PC-9 (cell line): ENCODE data around the gene CST2. TPM values are rescaled to one million over a fixed set of nuclear protein-coding genes. Genes with fewer than 3 reads are reported as not detected.
A peak's percentile ranks its signal among the peaks of the same experiment; 100 is the strongest.
"Not testable (repeated sequence)": the region's sequence is repeated elsewhere in the genome, so short reads cannot be mapped to it uniquely, and the experiment has no call there.

Experiments used
- BruUV-seq: library from RNA; stranded (reverse); fragments of 400-500 nt; replicated peaks from 2 replicates; lab custom pipeline; 2021; lab: Mats Ljungman, UMichigan
- CTCF ChIA-PET: fragments of 300-600 bp; sonication (Branson Sonifier 250); formaldehyde crosslinking; loops from one replicate; lab custom pipeline; 2022; ENCODE audit warnings: antibody characterized with exemption; lab: Charles Lee
- POLR2A ChIA-PET: fragments of 300-600 bp; sonication (Branson Sonifier 250); formaldehyde crosslinking; loops from one replicate; lab custom pipeline; 2022; ENCODE audit warnings: antibody characterized with exemption; ENCODE audit not compliant: unreplicated experiment; lab: Charles Lee
- DNase-seq, 2 experiments: peaks; one replicate each; pipeline versions ENCODE4 v3.0.0 to v3.0.0-alpha.2; 2015 to 2022; ENCODE audit warnings: mixed read lengths in 1 of 2
- H2AFZ ChIP-seq: fragments of 200-600 bp; sonication (generic); 2 replicates; pipeline ENCODE4 v1.8.1; 2017; ENCODE audit warnings: antibody characterized with exemption
- H3F3A ChIP-seq: fragments of 200-600 bp; sonication (generic); 2 replicates; pipeline ENCODE4 v1.8.1; 2017; ENCODE audit warnings: antibody characterized with exemption, mild to moderate bottlenecking, low read depth; ENCODE audit not compliant: insufficient read depth
- H3K27ac ChIP-seq: fragments of 200-600 bp; sonication (generic); 2 replicates; pipeline ENCODE4 v1.6.1; 2016; ENCODE audit warnings: mixed run types
- H3K27me3 ChIP-seq: fragments of 200-600 bp; sonication (generic); 2 replicates; pipeline ENCODE4 v1.6.1; 2016; ENCODE audit warnings: low read depth, mixed run types; ENCODE audit not compliant: insufficient read depth
- H3K36me3 ChIP-seq: fragments of 200-600 bp; sonication (generic); 2 replicates; pipeline ENCODE4 v1.6.1; 2016; ENCODE audit warnings: low read depth, mixed run types
- H3K4me1 ChIP-seq: fragments of 200-600 bp; sonication (generic); replicated peaks from 2 replicates; pipeline ENCODE4 v1.6.1; 2016; ENCODE audit warnings: mixed run types; ENCODE audit not compliant: insufficient read depth
- H3K4me2 ChIP-seq: fragments of 200-600 bp; sonication (generic); 2 replicates; pipeline ENCODE4 v1.6.1; 2017; ENCODE audit warnings: mixed run types
- H3K4me3 ChIP-seq: fragments of 200-600 bp; sonication (generic); 2 replicates; pipeline ENCODE4 v1.6.1; 2016; ENCODE audit warnings: mixed run types
- H3K79me2 ChIP-seq: fragments of 200-600 bp; sonication (generic); 2 replicates; pipeline ENCODE4 v1.6.1; 2017; ENCODE audit warnings: low read depth, mixed run types
- H3K9me2 ChIP-seq: fragments of 200-600 bp; sonication (generic); 2 replicates; pipeline ENCODE4 v1.8.1; 2017; ENCODE audit warnings: mild to moderate bottlenecking; ENCODE audit not compliant: insufficient read depth
- H3K9me3 ChIP-seq: fragments of 200-600 bp; sonication (generic); 2 replicates; pipeline ENCODE4 v1.8.1; 2016; ENCODE audit warnings: low read depth; ENCODE audit not compliant: insufficient read depth
- H4K20me1 ChIP-seq: fragments of 200-600 bp; sonication (generic); 2 replicates; pipeline ENCODE4 v1.8.1; 2017; ENCODE audit not compliant: insufficient read depth
- CTCF ChIP-seq: fragments of 200-600 bp; sonication (generic); conservative IDR thresholded peaks from 2 replicates; pipeline ENCODE4 v1.6.1; 2017; ENCODE audit warnings: mixed run types, antibody characterized with exemption, mild to moderate bottlenecking, moderate library complexity
- EZH2 ChIP-seq: fragments of 200-600 bp; sonication (generic); IDR thresholded peaks from 2 replicates; pipeline ENCODE4 v1.8.0; 2017; ENCODE audit warnings: antibody characterized with exemption, low read depth
- intact Hi-C: fragments of 100-400 bp; cut with micrococcal nuclease; formaldehyde crosslinking; loops from one replicate; pipeline ENCODE4 v1.10.0; 2022; ENCODE audit not compliant: unreplicated experiment
- total RNA-seq: library from RNA; stranded (reverse); gene quantifications from 2 replicates; pipeline ENCODE4 v1.2.3, GENCODE V29; 2021

CST2 gene
- total RNA-seq, 1 experiment from 2014 or later: not detected

GRCh38 chr20:23800865-23801264, 25.7 kb downstream of the CST2 start:
- no TSS peak for BruUV-seq
- no peak overlapping the region for H3K4me3 ChIP-seq
- H3K27ac ChIP-seq: no peak overlapping the region
- no peaks in the 10 kb centered on the region for H3K27me3 ChIP-seq
- H3K36me3 ChIP-seq: no peaks in the 10 kb centered on the region
- CTCF ChIA-PET: no interaction called here
- H3K79me2 ChIP-seq: no peaks in the 10 kb centered on the region
- no peak overlapping the region for H2AFZ ChIP-seq
- H3K9me2 ChIP-seq: no peaks in the 10 kb centered on the region
- no peak for DNase-seq
- POLR2A ChIA-PET: no interaction called here
- no peaks in the 10 kb centered on the region for H3K9me3 ChIP-seq
- H3K4me2 ChIP-seq: no peak overlapping the region
- peaks cover 11% of the 10 kb centered on the region for H3K4me1 ChIP-seq
- no peaks in the 10 kb centered on the region for H4K20me1 ChIP-seq
- intact Hi-C loops: no loop called here
- peaks cover 4% of the 10 kb centered on the region for H3F3A ChIP-seq
- TF ChIP-seq EZH2 (no peak), CTCF (no peak)

GRCh38 chr20:23799216-23799847, 27.2 kb downstream of the CST2 start:
- H3K4me2 ChIP-seq, H3K9me3 ChIP-seq, H3K27ac ChIP-seq, H3K79me2 ChIP-seq, POLR2A ChIA-PET, H3K27me3 ChIP-seq, H3F3A ChIP-seq, H3K36me3 ChIP-seq, H2AFZ ChIP-seq, H4K20me1 ChIP-seq, H3K4me3 ChIP-seq, H3K9me2 ChIP-seq, BruUV-seq: not testable (repeated sequence)
- peaks cover 27% of the 10 kb centered on the region for H3K4me1 ChIP-seq
- intact Hi-C loops: loop anchor here (2.0 to 5.0 kb wide), 2 partner anchors 85 to 138 kb away; no protein-coding TSS in a partner anchor
- DNase-seq: peak in 1 of 2 experiments; percentile 76
- CTCF ChIA-PET: interaction anchor here (0.6 kb wide), 1 partner anchor 27 kb away, joined by 3 read pairs; the partner anchor contains the start of gene CST2
- peak; percentile 80 for TF ChIP-seq CTCF

- DNase-seq: peak in 1 of 2 experiments; percentile 86
- TF ChIP-seq EZH2 (no peak), CTCF (no peak)
- Histone ChIP-seq H2AFZ (no peak overlapping the region), H4K20me1 (no peaks in the 10 kb centered on the region), H3K4me1 (peaks cover 28% of the 10 kb centered on the region), H3K79me2 (no peaks in the 10 kb centered on the region), H3K36me3 (no peaks in the 10 kb centered on the region), H3K4me2 (peak overlapping the region; percentile 60), H3K4me3 (peak overlapping the region; percentile 9; the same call in 1 of the 2 replicates), H3K27ac (peak overlapping the region; percentile 86), H3K27me3 (no peaks in the 10 kb centered on the region), H3K9me3 (0 out of 2 replicates have a peak, but pooled peaks cover 2% of the 10 kb centered on the region), H3K9me2 (no peaks in the 10 kb centered on the region), H3F3A (peaks cover 7% of the 10 kb centered on the region)
- ChIA-PET POLR2A (no interaction called here), CTCF (no interaction called here)
- intact Hi-C loops: loop anchor here (5.0 kb wide), 1 partner anchor 142 kb away; no protein-coding TSS in a partner anchor
- no TSS peak for BruUV-seq
Observed at GRCh38 chr20:23795526-23795925, 31.0 kb downstream of the CST2 start.
